H1 (cell line): ENCODE measurements around the gene NUP155. TPM values are rescaled to one million over a fixed set of nuclear protein-coding genes. Genes with fewer than 3 reads are reported as not detected.

Experiments
- CTCF ChIA-PET: fragments of 300-600 bp; sonication (Branson Sonifier 250); formaldehyde crosslinking; loops from one replicate; lab custom pipeline; 2021; ENCODE audit not compliant: partially characterized antibody; lab: Charles Lee
- POLR2A ChIA-PET: fragments of 300-600 bp; sonication (Branson Sonifier 250); formaldehyde crosslinking; loops from one replicate; lab custom pipeline; 2021; ENCODE audit warnings: inconsistent platforms; ENCODE audit not compliant: partially characterized antibody; lab: Charles Lee
- DNase-seq, 2 experiments: peaks; one replicate each; pipeline versions ENCODE4 v3.0.0 to v3.0.0-alpha.2; 2010 to 2022; ENCODE audit warnings: low spot score in 2 of 2, low read depth in 1 of 2, mixed read lengths in 1 of 2
- FAIRE-seq: peaks from 2 replicates; lab custom pipeline; 2011; peaks lifted over from hg19 to GRCh38; lab: Jason Lieb, UNC
- H2AFZ ChIP-seq: 2 replicates; pipeline ENCODE4 v1.8.1; 2012; ENCODE audit warnings: low read length, inconsistent platforms
- H2AK5ac ChIP-seq: 2 replicates; pipeline ENCODE4 v1.6.1; 2013; ENCODE audit warnings: low read depth, low read length
- H2BK120ac ChIP-seq: replicated peaks from 2 replicates; pipeline ENCODE3; 2013; ENCODE audit warnings: low read depth, low read length, inconsistent platforms
- H2BK12ac ChIP-seq: 2 replicates; pipeline ENCODE4 v1.6.1; 2013; ENCODE audit warnings: low read depth, low read length
- H2BK15ac ChIP-seq: 2 replicates; pipeline ENCODE4 v1.6.1; 2013; ENCODE audit warnings: low read length
- H2BK20ac ChIP-seq: 2 replicates; pipeline ENCODE4 v1.6.1; 2013; ENCODE audit warnings: low read length
- H2BK5ac ChIP-seq: 2 replicates; pipeline ENCODE4 v1.6.1; 2013; ENCODE audit warnings: low read depth, low read length
- H3K14ac ChIP-seq: 2 replicates; pipeline ENCODE4 v1.6.1; 2013; ENCODE audit warnings: inconsistent platforms; ENCODE audit not compliant: insufficient read length
- H3K18ac ChIP-seq: 2 replicates; pipeline ENCODE4 v1.6.1; 2013; ENCODE audit warnings: low read length; ENCODE audit errors: extremely low read depth
- H3K23ac ChIP-seq: 2 replicates; pipeline ENCODE4 v1.6.1; 2013; ENCODE audit warnings: inconsistent platforms; ENCODE audit not compliant: insufficient read length
- H3K23me2 ChIP-seq: 2 replicates; pipeline ENCODE4 v1.6.1; 2013; ENCODE audit warnings: low read depth, low read length
- H3K27ac ChIP-seq: 2 replicates; pipeline ENCODE4 v1.6.1; 2011; ENCODE audit warnings: low read depth, low read length, inconsistent platforms
- H3K27me3 ChIP-seq, 4 experiments: replicated peaks in 1 of 4; 1 replicate in 1 of 4; 2 replicates in 3 of 4; pipeline versions ENCODE4 v1.6.1 to v1.8.1; 2011 to 2013; ENCODE audit warnings: low read length in 3 of 4, mild to moderate bottlenecking in 3 of 4, inconsistent platforms in 2 of 4, mixed read lengths in 2 of 4, moderate library complexity in 1 of 4; ENCODE audit not compliant: control insufficient read depth in 3 of 4, insufficient read depth in 3 of 4; ENCODE audit errors: extremely low read depth in 1 of 4
- H3K36me3 ChIP-seq, 4 experiments: 2 replicates each; pipeline versions ENCODE4 v1.6.1 to v1.8.1; 2011 to 2013; ENCODE audit warnings: mild to moderate bottlenecking in 4 of 4, low read length in 3 of 4, moderate library complexity in 2 of 4, control low read depth in 1 of 4, inconsistent platforms in 1 of 4; ENCODE audit not compliant: insufficient read depth in 4 of 4, control insufficient read depth in 2 of 4
- H3K4ac ChIP-seq: replicated peaks from 2 replicates; pipeline ENCODE3; 2013; ENCODE audit warnings: low read length, low read depth, mixed read lengths, inconsistent platforms; ENCODE audit not compliant: insufficient read length
- H3K4me1 ChIP-seq, 4 experiments: replicated peaks in 1 of 4; 1 replicate in 1 of 4; 2 replicates in 3 of 4; pipeline versions ENCODE4 v1.6.1 to v1.8.1; 2011 to 2013; ENCODE audit warnings: low read length in 3 of 4, inconsistent platforms in 2 of 4, mixed read lengths in 1 of 4; ENCODE audit not compliant: insufficient read depth in 4 of 4, control insufficient read depth in 3 of 4
- H3K4me2 ChIP-seq, 2 experiments: 2 replicates each; pipeline versions ENCODE4 v1.6.1 to v1.8.1; 2011 to 2013; ENCODE audit warnings: low read depth in 2 of 2, low read length in 2 of 2, control low read depth in 1 of 2, inconsistent platforms in 1 of 2, mild to moderate bottlenecking in 1 of 2; ENCODE audit not compliant: insufficient read depth in 1 of 2
- H3K4me3 ChIP-seq, 4 experiments: fragments of 200-600, 300-600 bp in 1 of 4; sonication (generic), shearing (Covaris generic), sonication (Bioruptor Twin) in 1 of 4; 2 replicates each; pipeline versions ENCODE4 v1.5.1 to v1.8.1; 2011 to 2016; ENCODE audit warnings: low read length in 4 of 4, low read depth in 3 of 4, control low read depth in 2 of 4, inconsistent platforms in 2 of 4, mild to moderate bottlenecking in 2 of 4, mixed read lengths in 1 of 4, moderate library complexity in 1 of 4; ENCODE audit not compliant: insufficient read depth in 2 of 4; ENCODE audit errors: extremely low read depth in 1 of 4
- H3K56ac ChIP-seq: replicated peaks from 2 replicates; pipeline ENCODE3; 2013; ENCODE audit warnings: low read depth, mild to moderate bottlenecking, mixed read lengths, low read length, inconsistent platforms; ENCODE audit not compliant: insufficient read length
- H3K79me1 ChIP-seq: 2 replicates; pipeline ENCODE4 v1.6.1; 2013; ENCODE audit warnings: low read depth, low read length, control low read depth
- H3K79me2 ChIP-seq, 2 experiments: 2 replicates each; pipeline versions ENCODE4 v1.6.1 to v1.8.1; 2012 to 2013; ENCODE audit warnings: low read length in 2 of 2, mild to moderate bottlenecking in 2 of 2, inconsistent platforms in 1 of 2; ENCODE audit not compliant: insufficient read depth in 2 of 2, control insufficient read depth in 1 of 2
- H3K9ac ChIP-seq, 4 experiments: replicated peaks in 1 of 4; 1 replicate in 1 of 4; 2 replicates in 3 of 4; pipeline versions ENCODE4 v1.6.1 to v1.8.1; 2011 to 2013; ENCODE audit warnings: low read depth in 3 of 4, low read length in 3 of 4, control low read depth in 2 of 4, mild to moderate bottlenecking in 2 of 4, moderate library complexity in 2 of 4, inconsistent platforms in 1 of 4; ENCODE audit errors: extremely low read depth in 1 of 4
- H3K9me3 ChIP-seq, 2 experiments: 2 replicates each; pipeline versions ENCODE4 v1.6.1 to v1.8.1; 2012 to 2013; ENCODE audit warnings: mild to moderate bottlenecking in 2 of 2, moderate library complexity in 2 of 2, control low read depth in 1 of 2, inconsistent platforms in 1 of 2, low read depth in 1 of 2, low read length in 1 of 2, mixed read lengths in 1 of 2; ENCODE audit not compliant: insufficient read depth in 2 of 2
- H4K20me1 ChIP-seq, 2 experiments: replicated peaks in 1 of 2; 2 replicates each; pipeline versions ENCODE3 to v1.8.1; 2011 to 2013; ENCODE audit warnings: inconsistent platforms in 2 of 2, low read length in 2 of 2, mild to moderate bottlenecking in 1 of 2; ENCODE audit not compliant: insufficient read depth in 2 of 2, control insufficient read depth in 1 of 2
- H4K5ac ChIP-seq: 2 replicates; pipeline ENCODE4 v1.6.1; 2013; ENCODE audit warnings: low read length, low read depth, mixed read lengths, inconsistent platforms; ENCODE audit not compliant: insufficient read length
- H4K8ac ChIP-seq: 2 replicates; pipeline ENCODE4 v1.8.0; 2013; ENCODE audit warnings: mild to moderate bottlenecking, moderate library complexity, low read length, inconsistent platforms; ENCODE audit not compliant: insufficient read depth; ENCODE audit errors: extremely low read depth
- H4K91ac ChIP-seq: replicated peaks from 2 replicates; pipeline ENCODE3; 2013; ENCODE audit warnings: low read length, mixed read lengths, inconsistent platforms; ENCODE audit not compliant: insufficient read length
- E2F6 ChIP-seq: IDR thresholded peaks from 2 replicates; pipeline ENCODE4 v1.6.1; 2012; ENCODE audit warnings: inconsistent platforms
- EGR1 ChIP-seq: IDR thresholded peaks from 2 replicates; pipeline ENCODE4 v1.6.1; 2011; ENCODE audit warnings: low read depth, low read length, borderline replicate concordance
- SAP30 ChIP-seq: fragments of 300-600 bp; sonication (generic); IDR thresholded peaks from 2 replicates; pipeline ENCODE4 v1.7.1; 2012; ENCODE audit warnings: low read length, moderate library complexity, mild to moderate bottlenecking, inconsistent platforms; ENCODE audit not compliant: insufficient read depth, insufficient replicate concordance
- SP1 ChIP-seq: IDR thresholded peaks from 2 replicates; pipeline ENCODE4 v1.6.1; 2011; ENCODE audit warnings: low read depth, low read length
- SRF ChIP-seq: IDR thresholded peaks from 2 replicates; pipeline ENCODE4 v1.6.1; 2011; ENCODE audit warnings: mild to moderate bottlenecking, low read depth, low read length, moderate library complexity
- WGBS, 2 experiments: shearing (Covaris generic) in 1 of 2; methylation state at CpG; one replicate each; pipeline versions ENCODE4 v1.1.6 to v1.1.7; 2013 to 2015; ENCODE audit warnings: low lambda C conversion rate in 2 of 2, mixed read lengths in 2 of 2, inconsistent platforms in 1 of 2, low coverage in 1 of 2, missing lambda C conversion rate in 1 of 2; ENCODE audit not compliant: insufficient replicate concordance in 2 of 2, insufficient coverage in 1 of 2, insufficient read length in 1 of 2; ENCODE audit errors: extremely low coverage in 1 of 2, missing lambda C conversion rate in 1 of 2; 5-methylcytosine and 5-hydroxymethylcytosine counted together
- long read RNA-seq, 2 experiments: library from RNA in 1 of 2; library from capped mRNA in 1 of 2; stranded (forward); transcript quantifications; one replicate each; pipeline ENCODE4 v2.0.0, GENCODE V29; 2021; ENCODE audit warnings: inconsistent platforms in 1 of 2
- polyA minus RNA-seq, 3 experiments: library from RNA; depleted of rRNA, polyadenylated mRNA; stranded (reverse); fragments of >200 nt; gene quantifications; 1 replicate in 2 of 3; 2 replicates in 1 of 3; pipeline ENCODE4 v1.2.3, GENCODE V29; 2011
- polyA plus RNA-seq, 7 experiments: library from polyadenylated mRNA; depleted of rRNA in 3 of 7; stranded (reverse) in 5 of 7; unstranded in 2 of 7; fragments of >200 nt in 5 of 7; fragments of 200-250 nt in 2 of 7; gene quantifications; 1 replicate in 5 of 7; 2 replicates in 1 of 7; 4 replicates in 1 of 7; pipeline versions ENCODE4 v1.2.1 to v1.2.3, GENCODE V29; 2011 to 2013; ENCODE audit warnings: missing spikeins in 2 of 7, mixed read lengths in 2 of 7
- total RNA-seq: library from RNA; stranded (reverse); fragmentation: NEBNext Ultra II Directional; extraction: Animal tissue kit (Norgen Biotek cat#: 25700); gene quantifications from 2 replicates; pipeline ENCODE4 v1.2.1, GENCODE V29; 2021

The NUP155 gene
- total RNA-seq (85.1 and 91.6 TPM in 2 replicates), polyA plus RNA-seq (2011; rRNA removed) (27.1 and 27.6 TPM in 2 replicates), polyA minus RNA-seq (2011; rRNA and poly(A)+ RNA removed) (189 and 233 TPM in 2 replicates)
- polyA plus RNA-seq (2011; cell fraction: cytosol; rRNA removed), result 22.4 TPM
- 20.9 TPM for polyA plus RNA-seq (2011; cell fraction: nucleus; rRNA removed)
- 23.8 to 42.8 TPM (median 30.2 TPM) in 4 replicates for polyA plus RNA-seq (2012, experiment 1 of 2)
- polyA plus RNA-seq (2012, experiment 2 of 2), result 2.4 TPM
- polyA plus RNA-seq (2013, experiment 1 of 2), result 48.6 TPM
- 52.9 TPM for polyA plus RNA-seq (2013, experiment 2 of 2)
- 66.3 TPM for polyA minus RNA-seq (2011; cell fraction: cytosol; rRNA and poly(A)+ RNA removed)
- 125 TPM for polyA minus RNA-seq (2011; cell fraction: nucleus; rRNA and poly(A)+ RNA removed)
- long read RNA-seq, experiment 1, full-length matches to known transcripts, result 10 of 57 reads
- long read RNA-seq, experiment 1, partial matches to known transcripts, result 25 of 57 reads
- long read RNA-seq, experiment 1, other reads (novel, unspliced or antisense), result 22 of 57 reads
- long read RNA-seq, experiment 2, full-length matches to known transcripts, result 6 of 9 reads
- long read RNA-seq, experiment 2, partial matches to known transcripts, result 2 of 9 reads
- long read RNA-seq, experiment 2, other reads (novel, unspliced or antisense), result 1 of 9 reads

- H3K79me2 ChIP-seq, result peaks cover 37 to 47% of the 10 kb centered on the region in 2 experiments
- no peak within 1 kb of the TSS for H3K56ac ChIP-seq
- FAIRE-seq, result peak; percentile 79
- no peaks in the 10 kb centered on the region for H3K9me3 ChIP-seq
- H2AFZ ChIP-seq, result peak within 1 kb of the TSS; percentile 81
- H3K18ac ChIP-seq, result no peak within 1 kb of the TSS
- WGBS, 2 experiments, result 1 to 100% methylated on average over 1 to 45 of the region's 49 CpGs
- 0 out of 8 replicates have a peak, but pooled peaks cover 0 to 3% (median 0%) of the 10 kb centered on the region in 4 experiments for H3K36me3 ChIP-seq
- DNase-seq, result peak; percentile 90 to 96
- POLR2A ChIA-PET, result interaction anchor here (0.6 to 2.6 kb wide), 9 partner anchors 9 to 598 kb away, joined by 3 to 19 read pairs (median 3); partner anchors contain the start of genes CPLANE1 and WDR70
- peaks cover 0 to 3% of the 10 kb centered on the region in 2 experiments for H4K20me1 ChIP-seq
- peak within 1 kb of the TSS; percentile 29 for H3K4ac ChIP-seq
- H2BK120ac ChIP-seq, result no peak within 1 kb of the TSS
- peak within 1 kb of the TSS; percentile 84 for H3K27ac ChIP-seq
- H2BK15ac ChIP-seq, result no peak within 1 kb of the TSS
- H2AK5ac ChIP-seq, result peak within 1 kb of the TSS; percentile 91; the same call in 1 of the 2 replicates
- peaks cover 3% of the 10 kb centered on the region; the same call in 1 of the 2 replicates for H3K79me1 ChIP-seq
- H4K5ac ChIP-seq, result peak within 1 kb of the TSS; percentile 63
- H2BK20ac ChIP-seq, result no peak within 1 kb of the TSS
- peak within 1 kb of the TSS; percentile 98; the same call in 1 of the 2 replicates for H4K8ac ChIP-seq
- no peak within 1 kb of the TSS for H3K14ac ChIP-seq
- H3K23ac ChIP-seq, result no peak within 1 kb of the TSS
- H2BK5ac ChIP-seq, result peak within 1 kb of the TSS; percentile 66
- CTCF ChIA-PET, result interaction anchor here (0.6 to 1.1 kb wide), 5 partner anchors 8 to 631 kb away, joined by 3 to 5 read pairs (median 3); partner anchors contain the start of genes CPLANE1 and WDR70
- no peak within 1 kb of the TSS; the same call in 1 of the 2 replicates for H2BK12ac ChIP-seq
- peak within 1 kb of the TSS; percentile 81 to 100 (median 97) for H3K9ac ChIP-seq
- no peak within 1 kb of the TSS for H4K91ac ChIP-seq
- no peaks in the 10 kb centered on the region for H3K27me3 ChIP-seq
- peaks cover 0 to 3% (median 3%) of the 10 kb centered on the region in 4 experiments; a peak in 4 of 7 replicates for H3K4me1 ChIP-seq
- peaks cover 3% of the 10 kb centered on the region; the same call in 1 of the 2 replicates for H3K23me2 ChIP-seq
- H3K4me2 ChIP-seq, result peak within 1 kb of the TSS; percentile 94 to 96
- peak within 1 kb of the TSS; percentile 86 to 100 (median 100) for H3K4me3 ChIP-seq
- TF ChIP-seq SP1 (peak; percentile 76; the same call in 1 of the 2 replicates), E2F6 (peak; percentile 96), SRF (peak; percentile 78), SAP30 (peak; percentile 30), EGR1 (peak; percentile 83; the same call in 1 of the 2 replicates)
These were observed at the start of gene NUP155 for GRCh38 chr5:37370864-37371726. TSS of gene NUP155 (minus strand) at chr5:37371106. CDS start at chr5:37370977, 129 bp downstream.
